GM18519 (cell line): ENCODE data around the gene MUC5B.

Experiments used
- ATAC-seq: cut with Tn5 transposase; IDR thresholded peaks from one replicate; pipeline ENCODE4 v1.9.1; 2021; ENCODE audit warnings: mild to moderate bottlenecking, moderate library complexity; ENCODE audit not compliant: unreplicated experiment, low FRiP score

The MUC5B gene

DNA sequence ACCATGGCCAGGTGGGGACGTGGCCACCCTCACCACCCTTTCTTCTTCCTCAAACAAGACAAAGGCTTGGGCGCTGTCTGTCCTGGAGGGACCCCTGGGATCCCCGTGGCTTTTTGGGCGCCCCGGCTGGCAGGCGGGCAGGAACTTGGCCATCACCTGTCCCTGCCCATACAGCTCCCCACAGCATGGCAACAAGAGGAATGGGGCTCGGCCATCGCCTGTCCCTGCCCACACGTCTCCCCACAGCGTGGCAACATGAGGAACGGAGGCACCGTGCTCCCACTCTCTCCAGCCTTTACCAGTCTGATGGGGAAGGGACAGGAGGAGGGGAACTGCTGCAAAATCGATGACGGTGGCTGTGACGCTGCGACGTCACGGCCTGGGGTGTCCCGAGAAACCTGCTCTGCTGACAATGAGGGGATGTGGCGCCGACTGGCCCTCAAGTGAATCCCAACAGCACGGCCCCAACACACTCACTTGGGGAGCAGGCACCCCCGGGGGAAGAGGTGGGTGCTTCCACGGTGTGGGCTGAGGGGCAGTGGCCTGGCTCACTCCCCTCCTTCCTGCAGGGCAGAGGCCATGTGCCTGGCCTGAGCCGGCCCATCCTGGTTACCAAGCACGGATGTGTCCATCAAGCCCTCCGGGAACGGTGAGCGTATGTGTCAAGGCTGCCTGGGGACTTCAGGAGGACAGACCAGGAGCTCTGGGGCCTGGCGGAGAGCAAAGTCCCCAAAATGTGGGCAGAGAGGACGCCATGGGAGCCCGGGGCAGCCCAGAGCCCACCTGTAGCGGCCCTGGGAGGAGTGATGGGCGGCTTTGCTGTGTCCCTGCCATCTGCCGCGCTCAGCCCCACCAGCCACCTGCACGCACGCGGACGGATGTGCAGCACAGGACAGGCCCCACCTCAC, 56.2 kb downstream of the MUC5B start:
- ATAC-seq: no peak

DNA sequence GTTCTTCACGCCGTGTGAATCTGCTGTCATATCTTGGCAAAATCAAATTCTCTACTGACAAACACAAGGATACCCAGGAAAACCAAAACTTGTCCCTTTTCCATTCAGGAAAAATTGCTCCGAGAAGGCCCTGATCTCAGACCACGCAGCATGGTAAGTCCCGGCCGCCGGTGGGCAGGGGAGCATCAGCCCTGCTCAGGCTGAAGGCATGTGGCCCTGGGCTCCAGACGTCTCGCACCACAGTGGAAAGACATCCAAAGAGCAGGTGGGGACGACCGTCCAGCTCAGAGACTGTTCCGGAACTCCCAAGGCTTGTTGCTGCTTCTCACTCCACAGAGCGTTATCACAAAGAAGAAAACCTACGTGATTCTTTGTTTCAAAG, 56.8 kb downstream of the MUC5B start:
- ATAC-seq: no peak

DNA sequence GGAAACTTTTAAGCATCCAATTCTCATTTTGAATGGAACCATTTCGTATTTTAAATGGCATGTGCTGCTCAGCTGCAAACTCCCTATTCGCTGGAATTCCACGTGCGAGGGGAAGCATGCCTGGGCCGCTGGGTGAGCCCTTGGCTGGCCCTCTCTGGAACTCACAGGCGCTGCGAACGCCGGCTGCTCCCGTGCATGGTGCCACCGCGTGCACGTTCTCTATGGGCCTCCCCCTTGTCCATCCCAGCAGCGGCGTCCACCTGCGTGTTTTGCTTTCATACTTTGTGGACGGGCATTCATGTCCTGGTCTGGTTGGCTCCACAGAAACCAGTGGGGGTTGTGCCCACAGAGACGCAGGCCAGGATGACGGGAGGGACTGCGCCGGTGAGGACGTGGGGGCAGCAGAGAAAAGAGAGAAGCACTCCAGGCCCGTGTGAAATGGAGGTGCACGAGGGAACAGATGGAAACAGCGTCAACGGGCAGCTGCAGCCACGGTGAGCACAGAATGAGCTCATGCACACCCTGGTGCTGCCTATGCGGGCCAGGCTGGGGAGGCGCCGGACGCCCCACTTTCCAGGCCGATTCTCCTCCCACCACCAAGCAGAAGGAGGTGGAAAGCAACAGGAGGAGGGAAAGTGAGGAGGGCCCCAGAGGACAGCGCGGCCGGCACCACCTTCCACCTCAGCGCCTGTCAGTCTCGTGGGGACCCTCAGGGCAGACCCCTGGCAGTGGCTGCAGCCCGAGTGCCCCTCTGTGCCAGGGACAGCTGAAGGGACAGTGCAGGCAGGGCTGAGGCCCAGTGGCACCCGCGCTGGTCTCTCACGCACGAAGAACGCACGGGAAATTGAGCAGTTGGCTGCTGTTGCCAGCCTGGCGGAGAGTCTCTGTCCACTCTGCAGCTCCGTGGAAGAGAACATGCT, 57.5 kb downstream of the MUC5B start:
- no peak for ATAC-seq

DNA sequence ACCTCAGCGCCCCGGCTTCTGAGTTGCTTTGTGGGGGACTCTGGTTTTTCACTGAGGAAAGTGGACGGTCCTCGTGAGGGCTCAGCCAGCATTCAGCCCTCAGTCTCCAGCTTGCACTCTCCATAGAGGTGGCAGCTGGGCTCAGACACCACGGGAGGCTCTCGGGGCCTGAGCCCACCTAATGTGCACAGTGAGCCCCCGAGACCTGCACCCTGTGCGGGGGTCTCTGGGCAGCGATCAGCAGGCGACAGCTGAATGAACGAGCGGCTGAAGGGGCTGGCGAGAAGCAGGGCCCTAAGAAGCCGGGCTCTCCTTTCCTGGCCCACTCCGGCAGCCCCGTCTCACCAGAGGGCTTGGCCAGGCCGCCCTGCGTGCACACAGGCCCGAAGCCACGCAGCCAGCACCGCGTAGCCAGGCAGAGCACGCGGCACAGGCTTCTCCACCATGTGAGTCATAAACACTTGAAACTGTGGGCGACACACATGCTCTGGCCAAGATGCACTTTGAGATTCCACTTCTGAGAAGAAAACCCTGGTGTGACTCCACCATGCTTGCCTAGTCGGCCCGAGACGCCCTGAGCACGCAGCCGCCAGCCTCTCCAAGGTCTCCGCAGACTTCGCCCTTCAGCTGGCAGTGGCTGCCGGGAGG, 58.6 kb downstream of the MUC5B start:
- ATAC-seq: no peak

DNA sequence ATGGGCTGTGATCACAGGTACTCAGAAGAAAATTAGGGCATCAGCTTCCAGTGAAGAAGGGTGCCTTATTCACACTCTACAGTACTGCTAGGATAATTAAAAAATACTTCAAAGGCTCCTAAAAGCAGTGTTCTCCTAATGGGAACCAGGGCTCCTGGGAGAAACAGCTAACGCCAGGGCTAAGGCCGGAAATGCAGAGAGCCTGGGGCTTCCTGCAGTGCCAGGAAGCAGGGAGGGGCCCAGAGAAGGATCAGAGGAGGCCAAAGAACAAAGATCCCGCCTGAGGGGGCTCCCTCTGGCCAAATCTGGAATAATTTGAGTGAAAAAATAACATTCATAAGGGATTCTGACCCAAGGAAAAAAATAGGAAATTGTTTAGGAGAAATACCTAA, 59.1 kb downstream of the MUC5B start:
- ATAC-seq: no peak

DNA sequence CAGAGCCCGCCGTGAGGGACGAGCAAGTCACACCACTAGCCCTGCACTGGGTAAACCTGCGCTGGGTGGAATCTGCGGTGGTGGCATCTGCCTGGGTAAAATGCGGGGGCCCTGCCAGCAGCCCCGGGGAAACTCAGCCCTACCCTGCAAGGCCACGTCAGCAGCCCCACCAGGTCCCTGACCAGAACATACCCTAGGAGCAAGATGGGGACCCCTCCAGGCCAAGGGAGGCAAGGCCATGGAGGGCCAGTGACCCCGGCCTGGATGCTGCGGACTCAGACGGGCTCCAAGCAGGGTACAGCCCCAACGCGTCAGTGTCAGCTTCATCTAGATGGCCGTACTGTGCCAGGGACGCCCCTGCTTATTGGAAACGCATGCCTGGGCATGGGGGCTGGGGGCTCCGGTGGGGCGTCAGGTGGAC, 60.2 kb downstream of the MUC5B start:
- ATAC-seq: no peak

DNA sequence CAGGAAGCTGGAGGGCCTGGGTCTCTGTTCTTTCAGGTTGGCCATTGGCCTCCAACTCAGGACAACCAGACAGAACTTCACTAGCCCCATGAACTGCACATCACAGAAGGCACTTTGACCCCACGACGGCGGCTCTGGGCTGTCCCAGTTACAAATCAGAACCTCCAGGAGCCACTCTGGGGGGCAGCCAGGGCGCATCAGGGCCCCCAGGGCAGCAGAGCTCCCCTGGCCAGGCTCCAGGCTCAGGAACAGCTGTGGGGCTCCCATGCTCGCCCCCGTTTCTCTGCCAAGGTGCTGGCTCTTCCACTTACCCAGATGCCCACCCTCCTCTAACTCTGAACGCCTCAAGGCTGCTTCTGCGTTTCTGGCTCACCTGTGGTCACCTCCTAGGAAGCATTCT, 61.0 kb downstream of the MUC5B start:
- no peak for ATAC-seq

DNA sequence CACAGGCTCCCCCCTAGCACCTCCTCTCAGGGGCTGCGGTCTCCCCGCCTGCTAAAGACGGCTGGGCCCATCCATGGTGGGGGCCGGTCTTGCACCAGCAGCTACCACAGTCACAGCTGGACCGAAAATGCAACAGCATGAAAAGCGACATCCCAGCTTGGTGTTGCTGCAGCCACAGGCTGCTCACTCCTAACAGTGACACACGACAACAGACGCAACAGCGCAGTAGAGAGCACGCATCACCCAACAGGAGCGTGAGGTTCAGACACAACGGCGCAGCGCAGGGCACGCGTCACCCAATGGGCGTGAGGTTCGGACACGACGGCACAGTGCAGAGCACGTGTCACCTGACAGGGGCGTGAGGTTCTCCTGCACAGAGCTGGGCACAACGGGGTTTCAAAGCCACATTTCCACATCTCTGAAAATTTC, 62.5 kb downstream of the MUC5B start:
- ATAC-seq: no peak

DNA sequence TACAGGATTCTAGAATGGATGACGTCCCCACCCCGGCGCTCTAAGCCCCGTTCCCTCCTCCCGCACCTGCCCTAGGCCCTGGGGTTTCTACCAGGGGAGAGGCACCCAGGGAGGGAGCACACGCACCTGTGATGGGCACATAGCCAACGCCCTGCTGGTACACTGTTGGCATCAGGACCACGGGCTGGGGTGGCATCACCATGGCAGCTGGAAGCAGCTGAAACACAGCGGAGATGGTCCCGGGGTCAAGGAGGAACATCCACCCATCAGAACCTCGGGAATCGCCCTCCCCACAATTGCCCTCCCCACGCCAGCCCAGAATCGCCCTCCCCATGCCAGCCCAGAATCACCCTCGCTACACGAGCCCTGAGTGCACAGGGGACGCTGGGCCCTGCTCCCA, 63.0 kb downstream of the MUC5B start:
- no peak for ATAC-seq

DNA sequence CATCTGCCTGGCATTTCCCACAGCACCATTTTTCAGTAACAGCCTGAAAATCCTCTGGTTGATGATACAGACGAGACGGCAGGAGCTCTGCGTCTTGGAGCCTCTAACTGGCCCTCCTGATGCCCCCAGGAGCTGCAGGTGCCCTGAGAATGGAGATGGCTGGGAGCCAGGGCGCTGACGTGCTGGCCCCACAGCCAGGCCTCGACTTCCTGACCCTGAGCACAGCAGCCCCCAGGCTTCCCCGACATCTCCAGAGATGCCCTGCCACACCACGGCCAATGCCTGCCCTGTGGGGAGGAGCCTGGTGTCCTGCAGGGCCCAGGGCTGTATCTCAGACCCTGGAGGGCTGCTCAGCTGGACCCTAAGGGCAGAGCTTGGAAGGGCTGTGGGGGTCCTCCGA, 65.1 kb downstream of the MUC5B start:
- no peak for ATAC-seq

DNA sequence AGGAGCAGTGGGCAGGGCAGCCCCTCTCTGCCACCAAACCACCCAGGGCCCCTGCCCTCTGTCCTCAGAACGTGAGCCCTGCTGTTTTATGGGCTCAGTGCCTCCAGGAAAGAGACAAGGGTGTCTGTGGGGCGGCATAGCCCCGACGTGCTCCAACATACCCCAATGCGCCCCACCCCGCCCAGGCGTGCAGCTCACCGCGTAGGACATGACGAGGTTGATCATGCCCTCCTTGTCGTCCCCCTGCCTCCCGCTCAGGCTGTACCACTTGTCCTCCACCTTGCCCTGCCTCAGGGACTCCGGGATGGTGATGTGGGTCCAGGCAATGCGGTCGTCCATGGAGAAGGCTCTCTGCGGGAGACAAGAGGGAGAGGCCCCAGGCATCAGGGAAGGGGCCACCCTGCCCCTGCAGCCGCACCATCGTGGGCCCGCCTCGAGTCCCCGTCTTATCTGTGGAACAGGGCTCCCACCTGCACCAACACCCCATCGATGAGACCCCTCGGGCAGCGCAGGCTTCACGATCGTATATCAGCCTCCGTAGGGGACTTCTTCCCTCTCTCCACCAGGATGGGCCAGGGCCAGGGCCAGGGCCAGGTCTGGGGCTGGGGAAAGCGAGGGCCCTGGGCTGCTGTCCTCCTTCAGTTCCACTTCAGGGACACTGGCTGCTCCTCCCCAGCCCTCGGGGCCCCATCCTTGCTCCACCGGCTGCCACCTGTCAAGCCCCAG, 65.7 kb downstream of the MUC5B start:
- no peak for ATAC-seq

DNA sequence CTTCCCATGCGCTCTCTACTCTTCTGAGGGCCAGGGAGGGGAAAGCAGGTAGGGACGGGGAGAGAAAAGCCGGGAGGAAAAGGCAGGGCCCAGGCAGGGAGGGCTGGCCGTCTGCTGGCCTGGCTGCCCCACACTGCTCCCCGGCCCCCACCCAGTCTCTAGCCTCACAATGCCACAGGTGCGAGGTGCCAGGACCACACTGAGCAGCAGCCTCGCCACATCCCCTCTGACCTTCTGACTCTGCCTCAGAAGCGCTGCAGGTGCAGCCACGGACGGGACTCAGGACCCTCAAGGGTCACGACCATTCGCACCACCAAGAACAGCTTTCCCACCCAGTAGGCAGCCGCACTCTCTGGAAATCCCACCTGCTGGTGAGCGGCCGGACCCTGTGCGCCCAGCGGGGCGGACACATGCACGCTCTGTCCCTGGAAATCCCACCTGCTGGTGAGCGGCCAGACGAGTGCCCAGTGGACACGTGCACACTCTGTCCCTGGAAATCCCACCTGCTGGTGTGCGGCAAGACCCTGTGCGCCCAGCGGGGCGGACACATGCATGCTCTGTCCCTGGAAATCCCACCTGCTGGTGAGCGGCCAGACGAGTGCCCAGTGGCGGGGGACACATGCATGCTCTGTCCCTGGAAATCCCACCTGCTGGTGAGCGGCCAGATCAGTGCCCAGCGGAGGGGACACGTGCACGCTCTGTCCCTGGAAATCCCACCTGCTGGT, 66.5 kb downstream of the MUC5B start:
- ATAC-seq: no peak

DNA sequence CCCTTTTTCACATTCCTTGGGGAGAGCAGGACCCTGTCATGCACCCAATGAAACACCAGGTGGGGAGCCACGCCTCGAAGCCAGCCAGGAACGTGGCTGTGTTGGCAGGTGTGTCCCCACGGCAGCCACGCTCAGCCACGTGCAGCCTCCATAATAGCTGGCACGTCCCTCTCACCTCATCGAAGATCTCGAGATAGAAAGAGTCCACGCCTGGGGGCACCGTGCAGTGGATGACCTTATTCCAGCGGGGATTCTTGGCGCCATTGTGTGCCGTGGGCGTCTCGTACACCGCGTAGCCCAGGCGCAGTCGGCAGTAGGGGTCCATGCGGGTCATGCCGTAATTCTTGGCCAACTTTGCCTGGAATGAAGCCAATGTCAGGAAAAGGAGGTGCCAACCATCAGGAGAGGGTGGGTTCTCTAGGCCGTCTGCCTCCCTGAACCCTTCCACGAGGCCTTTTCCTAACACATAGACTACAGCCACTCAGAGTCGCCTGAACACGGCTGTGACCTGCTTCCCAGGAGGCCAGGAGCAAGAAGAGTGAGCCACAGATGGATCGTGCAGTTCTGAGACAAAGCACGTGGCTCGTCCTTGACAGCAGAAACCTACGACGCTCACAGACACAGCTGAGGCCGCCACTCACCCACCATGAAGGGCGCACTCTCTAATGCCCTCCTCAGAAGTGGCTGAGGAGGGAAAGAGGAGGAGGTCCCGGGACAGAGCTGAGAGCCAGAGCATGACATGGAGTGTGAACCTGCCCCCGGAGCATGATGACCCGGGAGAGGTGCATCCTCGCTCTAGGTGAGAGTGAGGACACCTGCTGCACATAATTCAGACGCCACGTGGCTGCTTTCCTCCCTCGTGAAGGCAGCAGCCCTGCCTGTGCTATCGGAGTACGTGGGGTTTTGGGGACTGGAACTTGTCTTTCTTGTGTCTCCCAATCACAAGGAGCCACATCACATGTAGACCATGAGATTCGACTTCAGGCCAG, 67.5 kb downstream of the MUC5B start:
- ATAC-seq: no peak

DNA sequence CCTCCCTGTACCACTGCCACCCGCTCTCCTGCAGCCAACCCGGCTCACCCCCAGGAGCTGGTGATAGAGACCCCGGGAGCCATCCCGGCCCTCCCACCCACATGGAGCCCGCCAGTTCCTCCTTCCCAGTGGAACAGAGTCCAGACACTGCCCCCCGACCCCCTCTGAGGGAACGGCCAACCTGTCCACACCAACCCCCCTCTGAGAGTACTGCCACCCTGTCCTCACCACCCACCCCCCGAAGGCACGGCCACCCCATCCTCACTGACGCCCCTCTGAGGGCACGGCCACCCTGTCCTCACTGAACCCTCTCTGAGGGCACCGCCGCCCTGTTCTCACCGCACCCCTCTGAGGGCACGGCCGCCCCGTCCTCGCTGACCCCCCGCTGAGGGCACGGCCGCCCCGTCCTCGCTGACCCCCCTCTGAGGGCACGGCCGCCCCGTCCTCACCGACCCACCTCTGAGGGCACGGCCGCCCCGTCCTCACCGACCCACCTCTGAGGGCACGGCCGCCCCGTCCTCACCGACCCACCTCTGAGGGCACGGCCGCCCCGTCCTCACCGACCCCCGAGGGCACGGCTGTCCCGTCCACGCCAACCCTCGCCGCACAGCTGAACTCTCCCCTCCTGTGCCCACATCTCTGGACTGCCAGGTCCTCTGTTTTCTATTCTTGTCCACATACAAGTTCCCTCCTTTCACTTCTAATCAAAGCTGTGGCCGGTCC, 68.6 kb downstream of the MUC5B start:
- ATAC-seq: no peak

DNA sequence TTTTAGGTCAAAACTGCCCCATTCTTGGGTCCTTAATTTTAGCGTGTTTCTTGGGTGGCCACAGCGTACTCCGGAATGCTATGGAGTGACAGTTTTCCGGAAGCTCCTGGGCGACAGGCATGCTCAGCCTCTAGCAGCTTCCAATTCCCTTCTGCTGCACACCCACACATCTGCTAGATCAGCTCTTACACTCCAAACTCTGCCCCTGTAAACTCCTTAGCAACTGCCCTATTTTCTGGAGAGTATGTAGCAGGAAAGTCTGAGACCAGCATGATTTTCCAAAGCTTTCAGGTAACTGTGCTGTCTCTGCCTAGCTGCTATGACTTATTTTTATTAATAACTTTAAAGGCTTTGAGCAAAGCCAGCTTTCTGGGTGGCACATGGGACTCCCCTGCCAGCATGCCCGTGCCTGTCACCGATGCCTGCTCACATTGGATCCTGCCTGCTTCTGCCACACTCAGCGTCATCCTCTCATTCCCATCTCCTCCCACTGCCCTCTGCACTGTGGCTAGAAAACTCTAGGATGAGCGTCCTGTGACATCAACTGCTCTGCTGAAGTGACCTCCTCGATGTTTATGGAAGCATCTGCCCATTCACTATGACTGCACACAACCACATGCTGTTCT, 69.3 kb downstream of the MUC5B start:
- no peak for ATAC-seq

DNA sequence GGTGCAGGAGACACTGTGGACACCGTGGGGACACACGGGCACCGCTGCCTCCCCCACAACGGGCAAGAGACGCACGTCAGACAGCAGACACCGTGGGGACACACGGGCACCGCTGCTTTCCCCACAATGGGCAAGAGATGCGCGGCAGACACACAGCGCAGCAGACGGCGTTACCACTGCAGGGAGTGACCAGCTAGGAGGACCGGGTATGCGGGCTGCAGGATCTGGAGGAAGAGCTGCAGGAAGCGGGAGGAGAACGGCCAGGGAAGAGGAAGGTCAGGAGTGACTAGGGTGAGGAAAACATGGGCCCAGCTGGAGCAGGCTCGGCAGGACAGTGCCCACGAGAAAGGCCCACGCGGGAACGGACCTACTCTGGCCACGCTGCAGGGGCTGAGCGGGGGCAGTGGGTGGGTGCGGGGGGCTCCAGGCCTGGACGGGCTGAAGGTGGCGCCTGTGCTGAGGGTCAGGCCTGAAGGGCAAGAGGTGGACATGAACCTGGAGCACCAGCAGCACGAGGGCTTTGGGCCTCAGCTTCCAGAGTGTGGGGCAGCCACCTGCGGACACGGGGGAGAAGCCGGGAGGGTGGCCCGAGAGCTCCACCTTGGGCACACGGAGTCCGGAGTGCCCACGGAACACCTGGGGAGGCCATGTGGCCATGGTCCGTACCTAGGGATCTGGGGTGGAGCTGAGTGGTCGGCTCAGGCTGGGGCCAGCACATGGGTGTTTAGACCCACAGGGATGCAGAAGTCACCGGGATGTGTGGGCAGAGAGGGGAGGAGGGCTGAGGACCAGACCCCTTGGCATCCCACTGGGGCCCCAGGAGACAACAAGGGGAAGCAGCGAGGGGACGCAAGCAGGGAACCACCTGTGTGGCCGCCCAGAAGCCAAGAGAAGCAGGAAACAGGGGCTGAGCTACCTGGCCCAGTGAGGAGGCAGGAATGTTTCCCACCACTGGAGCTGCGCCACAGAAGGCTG, 70.1 kb downstream of the MUC5B start:
- no peak for ATAC-seq
